Stimulated activated effector memory CD8-positive, alpha-beta T cell treated with anti-CD3 and anti-CD28 coated beads, Interleukin-12 subunit alpha, Interleukin-12 subunit beta, amount 100 ng/mL, for 72 hours (primary cell): ENCODE measurements around the gene SYNE4.
A peak's percentile ranks its signal among the peaks of the same experiment; 100 is the strongest.
"Not testable (repeated sequence)": the region's sequence is repeated elsewhere in the genome, so short reads cannot be mapped to it uniquely, and the experiment has no call there.

Experiments
- ATAC-seq: fragments of 150-1000 bp; cut with Tn5 transposase; 2 replicates; pipeline ENCODE4 v1.10.0; 2021
- DNase-seq, 2 donors: peaks; one replicate each; pipeline ENCODE4 v3.0.0; 2021 to 2022; ENCODE audit warnings: low spot score in 2 of 2
- H3K27ac Mint-ChIP-seq: one replicate; pipeline ENCODE4 v1.8.0; 2022; ENCODE audit warnings: mild to moderate bottlenecking, mixed read lengths
- H3K36me3 Mint-ChIP-seq: one replicate; pipeline ENCODE4 v1.8.0; 2022; ENCODE audit warnings: mild to moderate bottlenecking, mixed read lengths
- H3K4me1 Mint-ChIP-seq: one replicate; pipeline ENCODE4 v1.8.0; 2022; ENCODE audit warnings: mixed read lengths
- H3K4me3 Mint-ChIP-seq: one replicate; pipeline ENCODE4 v1.8.0; 2022; ENCODE audit warnings: mild to moderate bottlenecking, mixed read lengths
- H3K9me3 Mint-ChIP-seq: one replicate; pipeline ENCODE4 v1.8.0; 2022; ENCODE audit warnings: mixed read lengths

SYNE4 gene

DNA sequence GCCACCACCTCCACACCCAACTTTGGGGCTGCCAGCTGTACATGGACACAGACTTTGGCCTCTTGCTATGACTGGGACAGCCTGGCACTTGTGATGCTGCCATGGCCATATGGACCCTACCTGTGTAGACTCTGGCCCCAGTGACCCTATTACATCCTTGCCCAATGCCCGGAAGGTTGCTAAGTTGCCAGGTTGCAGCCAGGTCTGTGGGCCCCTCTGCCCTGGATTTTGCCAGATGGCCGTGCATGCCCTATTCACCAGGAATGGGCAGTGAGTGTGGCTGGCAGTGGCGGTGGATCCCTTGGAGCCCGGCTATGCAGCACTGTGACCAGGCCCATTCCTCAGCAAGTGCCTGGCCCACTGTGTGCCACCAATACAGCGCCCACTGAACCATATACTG, 22.5 kb downstream of the SYNE4 start:
- Mint-ChIP-seq H3K9me3 (no peaks in the 10 kb centered on the region), H3K4me1 (peaks cover 5% of the 10 kb centered on the region), H3K27ac (no peak overlapping the region), H3K36me3 (no peaks in the 10 kb centered on the region), H3K4me3 (peak overlapping the region; percentile 55)
- no peak for ATAC-seq
- DNase-seq: no peak

DNA sequence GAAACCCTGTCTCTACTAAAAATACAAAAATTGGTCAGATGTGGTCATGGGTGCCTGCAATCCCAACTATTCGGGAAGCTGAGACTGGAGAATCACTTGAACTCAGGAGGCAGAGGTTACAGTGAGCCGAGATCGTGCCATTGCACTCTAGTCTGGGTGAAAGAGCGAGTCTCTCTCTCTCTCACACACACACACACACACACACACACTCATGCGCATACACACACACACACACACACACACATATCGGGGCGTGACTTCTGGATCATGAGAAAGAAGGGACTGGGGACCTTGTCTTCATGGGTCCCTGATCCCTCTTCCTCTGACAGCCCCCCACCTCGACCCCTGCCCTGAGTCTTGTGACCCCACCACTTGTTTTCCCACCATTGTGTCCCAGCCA, 25.4 kb downstream of the SYNE4 start:
- Mint-ChIP-seq H3K27ac (no peak overlapping the region), H3K36me3 (no peaks in the 10 kb centered on the region), H3K4me3 (no peak overlapping the region), H3K9me3 (no peaks in the 10 kb centered on the region), H3K4me1 (peaks cover 5% of the 10 kb centered on the region)
- no peak for DNase-seq
- no peak for ATAC-seq

DNA sequence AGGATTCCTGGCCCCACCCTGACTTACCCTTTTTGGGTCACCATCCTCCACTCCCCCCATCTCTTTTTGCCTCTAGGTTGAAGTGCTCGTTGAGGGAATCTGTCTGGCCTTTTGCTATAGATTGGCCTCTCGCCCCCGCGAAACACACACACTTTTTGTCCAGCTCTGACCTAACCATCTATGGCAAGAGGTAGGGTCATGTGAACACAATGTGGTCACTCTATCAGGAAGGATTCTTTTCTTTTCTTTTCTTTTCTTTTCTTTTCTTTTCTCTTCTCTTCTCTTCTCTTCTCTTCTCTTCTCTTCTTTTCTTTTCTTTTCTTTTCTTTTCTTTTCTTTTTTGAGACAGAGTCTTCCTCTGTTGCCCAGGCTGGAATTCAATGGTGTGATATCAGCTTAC, 27.6 kb downstream of the SYNE4 start:
- H3K27ac Mint-ChIP-seq, ATAC-seq, H3K4me1 Mint-ChIP-seq, H3K4me3 Mint-ChIP-seq, H3K9me3 Mint-ChIP-seq, DNase-seq, H3K36me3 Mint-ChIP-seq: not testable (repeated sequence)

DNA sequence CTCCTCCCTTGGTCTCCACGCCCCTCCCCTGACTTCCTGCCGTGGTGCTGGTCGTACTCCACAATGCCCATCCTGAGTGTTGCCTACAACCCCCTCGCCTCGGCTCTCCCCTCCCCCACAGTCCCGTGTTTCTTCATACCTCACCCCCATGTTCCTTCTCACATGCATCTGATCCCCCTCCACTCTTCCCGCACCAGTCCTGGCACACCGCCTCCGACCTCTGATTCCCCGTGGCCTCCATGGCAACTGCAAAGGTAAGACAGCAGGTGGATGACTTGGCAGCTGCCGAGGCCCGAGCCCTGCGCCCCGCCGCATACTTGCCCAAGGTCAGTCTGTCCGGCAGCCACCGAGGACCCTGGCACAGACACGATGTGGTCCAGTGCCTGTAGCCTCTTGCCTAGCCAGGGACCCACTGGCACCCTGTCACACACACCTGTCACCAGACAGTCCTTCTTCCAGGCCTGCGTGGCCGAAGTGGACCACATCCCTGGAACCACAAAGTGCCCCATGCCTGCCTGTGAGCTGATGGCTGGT, 29.7 kb downstream of the SYNE4 start:
- H3K36me3 Mint-ChIP-seq: no peaks in the 10 kb centered on the region
- DNase-seq (no peak), ATAC-seq (no peak)
- no peaks in the 10 kb centered on the region for H3K4me1 Mint-ChIP-seq
- no peaks in the 10 kb centered on the region for H3K9me3 Mint-ChIP-seq
- H3K27ac Mint-ChIP-seq: no peak overlapping the region
- no peak overlapping the region for H3K4me3 Mint-ChIP-seq

DNA sequence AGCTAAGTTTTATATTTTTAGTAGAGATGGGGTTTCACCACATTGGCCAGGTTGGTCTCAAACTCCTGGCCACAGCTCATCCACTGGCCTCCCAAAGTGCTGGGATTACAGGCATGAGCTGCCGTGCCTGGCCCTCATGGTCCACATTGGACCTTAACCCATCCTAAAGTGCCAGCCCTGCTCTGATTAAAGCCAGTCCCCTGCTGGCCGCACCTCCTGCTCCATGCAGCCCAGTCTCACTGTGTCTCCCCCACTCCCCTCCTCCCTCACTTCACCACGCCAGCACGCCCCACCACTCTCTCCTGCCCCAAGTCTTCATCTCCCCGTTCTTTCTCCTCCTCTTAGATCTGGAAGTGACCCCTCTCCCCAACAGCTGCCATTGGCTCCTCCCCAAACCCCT, 30.3 kb downstream of the SYNE4 start:
- DNase-seq (no peak), ATAC-seq (no peak)
- Mint-ChIP-seq H3K36me3 (no peaks in the 10 kb centered on the region), H3K27ac (no peak overlapping the region), H3K4me3 (no peak overlapping the region), H3K9me3 (no peaks in the 10 kb centered on the region), H3K4me1 (no peaks in the 10 kb centered on the region)

DNA sequence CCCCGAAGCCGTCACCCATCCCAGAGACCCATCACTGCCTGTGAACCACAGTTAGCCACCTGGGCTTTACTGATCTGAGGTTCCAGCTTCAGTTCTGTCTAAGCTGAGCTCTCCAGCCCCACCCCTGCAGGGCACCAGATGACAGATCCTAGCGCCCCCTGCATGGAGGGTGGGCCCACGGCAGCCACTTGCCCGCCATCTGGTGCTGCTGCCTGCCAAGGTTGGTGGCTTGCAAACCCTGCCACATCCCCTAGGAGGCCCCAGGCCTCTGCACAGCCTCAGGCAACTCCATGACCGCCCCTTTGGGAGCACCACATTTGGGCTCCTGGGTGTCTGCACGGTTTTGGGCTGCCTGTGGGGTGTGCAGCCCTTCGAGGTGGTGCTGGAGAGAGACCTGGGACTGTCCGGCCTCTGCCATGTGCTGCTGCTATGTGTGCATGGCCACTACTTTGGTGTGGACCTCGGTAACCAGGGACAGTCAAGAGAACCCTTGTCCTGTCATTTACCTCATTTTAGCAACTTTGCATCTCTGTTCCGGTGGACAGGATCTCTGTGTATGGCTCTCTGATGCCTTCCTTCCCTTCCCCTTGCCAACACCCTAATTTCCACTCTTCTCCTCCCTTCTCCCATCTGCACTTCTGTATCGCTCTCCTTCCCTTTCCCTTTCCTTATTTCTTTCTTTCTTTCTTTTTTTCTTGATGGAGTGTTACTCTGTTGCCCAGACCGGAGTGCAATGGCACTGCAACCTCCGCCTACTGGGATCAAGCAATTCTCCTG, 31.0 kb downstream of the SYNE4 start:
- ATAC-seq (peak; percentile 73), DNase-seq (peak in 1 of 2 donors; percentile 61)
- H3K9me3 Mint-ChIP-seq: no peaks in the 10 kb centered on the region
- no peaks in the 10 kb centered on the region for H3K4me1 Mint-ChIP-seq
- H3K4me3 Mint-ChIP-seq: no peak overlapping the region
- no peaks in the 10 kb centered on the region for H3K36me3 Mint-ChIP-seq
- no peak overlapping the region for H3K27ac Mint-ChIP-seq

DNA sequence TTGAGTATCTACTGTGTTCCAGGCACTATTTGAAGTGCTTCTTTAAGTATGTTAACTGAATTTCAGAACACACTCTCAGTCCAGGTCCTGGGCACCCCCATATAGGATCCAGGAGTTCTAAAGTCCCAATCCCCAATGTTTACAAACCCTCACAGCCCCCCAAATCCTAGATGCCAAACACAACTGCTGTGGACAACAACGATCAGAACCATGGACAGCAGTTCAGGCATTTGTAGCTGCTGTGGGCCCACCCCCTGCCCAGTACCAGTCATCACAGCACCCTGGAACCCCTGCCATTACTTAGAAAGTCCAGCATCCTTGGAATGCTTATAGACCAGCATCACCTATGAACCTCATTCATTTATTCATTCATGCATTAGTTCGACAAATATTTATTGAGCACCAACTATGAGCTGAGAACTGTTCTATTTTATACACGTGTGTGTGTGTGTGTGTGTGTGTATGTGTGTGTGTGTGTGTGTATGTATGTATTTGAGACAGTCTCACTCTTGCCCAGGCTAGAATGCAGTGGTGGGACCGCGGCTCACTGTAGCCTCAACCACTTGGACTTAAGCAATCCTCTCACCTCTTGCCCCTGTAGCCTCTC, 32.9 kb downstream of the SYNE4 start:
- H3K36me3 Mint-ChIP-seq: no peaks in the 10 kb centered on the region

DNA sequence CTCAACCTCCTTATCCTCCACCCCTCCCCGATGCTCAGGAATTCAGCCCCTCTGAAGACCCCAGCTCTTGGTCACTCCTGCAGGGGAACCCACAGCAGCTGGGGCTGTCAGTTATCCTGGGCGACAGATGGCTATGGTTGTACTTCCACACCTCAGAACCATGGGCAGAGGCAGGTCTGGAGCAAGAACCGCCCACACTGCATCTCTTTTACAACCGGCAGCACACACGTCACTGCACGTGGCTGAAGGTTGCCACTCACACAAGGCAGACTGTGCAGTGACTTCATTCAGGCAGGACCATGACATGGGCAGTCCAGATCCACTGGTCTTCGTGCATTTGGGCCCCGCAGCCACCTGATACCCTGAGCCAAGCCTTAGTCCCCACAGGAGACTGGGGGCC, 35.1 kb downstream of the SYNE4 start:
- Mint-ChIP-seq H3K4me1 (peaks cover 9% of the 10 kb centered on the region), H3K9me3 (no peaks in the 10 kb centered on the region), H3K27ac (no peak overlapping the region), H3K4me3 (no peak overlapping the region), H3K36me3 (no peaks in the 10 kb centered on the region)
- DNase-seq (no peak), ATAC-seq (no peak)

More for the DNA sequence above, 32.9 kb downstream of the SYNE4 start:
- H3K9me3 Mint-ChIP-seq: no peaks in the 10 kb centered on the region
- ATAC-seq (no peak), DNase-seq (no peak)
- no peak overlapping the region for H3K27ac Mint-ChIP-seq
- H3K4me1 Mint-ChIP-seq: no peaks in the 10 kb centered on the region
- H3K4me3 Mint-ChIP-seq: no peak overlapping the region

DNA sequence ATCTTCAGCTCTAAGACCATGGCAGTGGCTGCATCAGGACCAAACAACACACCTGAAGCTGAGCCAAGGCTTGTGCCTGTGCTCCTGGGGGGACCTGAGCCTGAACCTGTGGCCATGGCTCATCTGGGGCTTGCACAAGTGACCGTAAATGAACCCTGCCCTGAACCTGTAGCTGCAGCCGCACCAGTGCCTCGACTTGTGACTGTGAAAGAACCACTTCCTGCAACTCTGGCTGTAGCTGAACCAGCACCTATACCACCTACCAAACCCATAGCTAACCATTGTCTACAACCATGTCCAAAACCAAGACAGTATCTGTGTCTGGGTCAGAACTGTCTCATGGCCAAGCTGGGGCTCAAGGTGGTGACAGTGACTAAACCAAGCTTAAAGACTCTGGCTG, 41.8 kb downstream of the SYNE4 start:
- Mint-ChIP-seq H3K9me3 (no peaks in the 10 kb centered on the region), H3K4me3 (no peak overlapping the region), H3K36me3 (no peaks in the 10 kb centered on the region), H3K27ac (no peak overlapping the region), H3K4me1 (peaks cover 29% of the 10 kb centered on the region)
- peak; percentile 75 for ATAC-seq
- DNase-seq: no peak

DNA sequence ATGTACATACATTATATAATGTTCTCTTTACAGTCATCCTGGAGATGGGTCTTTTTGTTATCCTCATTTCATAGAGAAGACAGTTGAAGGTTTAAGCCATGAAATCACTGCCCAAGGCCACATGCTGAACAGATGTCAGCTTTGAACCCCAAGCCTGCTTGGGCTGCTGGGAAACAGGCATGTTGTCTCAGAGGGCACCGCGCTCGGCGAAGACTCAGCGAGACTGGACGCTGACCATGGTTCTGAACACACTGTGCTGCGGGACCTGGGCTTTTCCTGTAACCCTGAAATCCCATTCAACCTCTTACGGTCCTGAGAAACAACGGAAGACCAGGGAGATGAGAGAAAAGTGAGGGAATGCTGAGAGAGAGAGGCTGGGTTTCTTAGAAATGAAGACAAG, 45.1 kb downstream of the SYNE4 start:
- peaks cover 36% of the 10 kb centered on the region for H3K4me1 Mint-ChIP-seq
- ATAC-seq (no peak), DNase-seq (no peak)
- no peaks in the 10 kb centered on the region for H3K36me3 Mint-ChIP-seq
- H3K4me3 Mint-ChIP-seq: no peak overlapping the region
- no peaks in the 10 kb centered on the region for H3K9me3 Mint-ChIP-seq
- no peak overlapping the region for H3K27ac Mint-ChIP-seq

DNA sequence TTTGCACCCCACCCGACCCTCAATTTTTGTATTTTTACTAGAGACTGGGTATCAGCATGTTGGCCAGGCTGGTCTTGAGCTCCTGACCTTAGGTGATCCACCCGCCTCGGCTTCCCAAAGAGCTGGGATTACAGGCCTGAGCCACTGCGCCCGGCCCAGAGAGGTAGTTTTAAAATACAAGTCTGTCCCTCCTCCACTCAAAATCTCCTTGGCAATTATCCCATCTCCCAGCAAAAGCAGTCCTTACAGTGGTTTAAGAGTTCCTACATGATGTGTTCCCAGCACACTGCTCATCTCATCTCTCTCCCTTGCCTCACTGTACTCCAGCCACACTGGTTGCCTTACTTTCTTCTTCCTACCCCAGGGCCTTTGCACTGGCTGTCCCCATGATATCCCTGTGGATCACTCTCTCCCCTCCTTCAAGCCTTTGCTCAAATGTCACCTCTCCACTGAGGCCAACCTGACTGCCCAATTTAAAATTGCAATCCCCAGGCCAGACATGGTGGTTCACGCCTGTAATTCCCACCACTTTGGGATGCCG, 48.1 kb downstream of the SYNE4 start:
- no peak for ATAC-seq
- no peaks in the 10 kb centered on the region for H3K36me3 Mint-ChIP-seq
- peak overlapping the region; percentile 70 for H3K4me3 Mint-ChIP-seq
- H3K4me1 Mint-ChIP-seq: peaks cover 29% of the 10 kb centered on the region
- H3K27ac Mint-ChIP-seq: no peak overlapping the region
- no peaks in the 10 kb centered on the region for H3K9me3 Mint-ChIP-seq
- no peak for DNase-seq

DNA sequence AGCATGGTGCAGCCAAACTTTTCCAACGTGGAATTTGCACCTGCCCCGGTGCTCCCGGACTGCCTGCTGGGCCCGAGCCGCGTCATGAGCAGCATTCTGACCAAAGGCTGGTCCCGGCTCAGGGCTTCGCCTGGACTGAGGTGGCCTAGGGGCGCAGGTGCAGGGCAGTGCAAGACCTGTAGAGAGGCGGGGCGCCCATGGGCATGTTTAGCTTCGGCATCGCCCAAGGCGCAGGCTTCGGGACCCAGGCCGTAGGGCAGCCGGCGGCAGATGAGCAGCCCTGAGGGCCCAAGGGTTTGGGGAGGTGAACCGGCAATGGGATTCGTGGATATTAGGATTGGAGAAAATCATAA, 48.7 kb downstream of the SYNE4 start:
- H3K4me1 Mint-ChIP-seq: peaks cover 34% of the 10 kb centered on the region
- H3K27ac Mint-ChIP-seq: no peak overlapping the region
- ATAC-seq (no peak), DNase-seq (no peak)
- peak overlapping the region; percentile 70 for H3K4me3 Mint-ChIP-seq
- no peaks in the 10 kb centered on the region for H3K9me3 Mint-ChIP-seq
- no peaks in the 10 kb centered on the region for H3K36me3 Mint-ChIP-seq

DNA sequence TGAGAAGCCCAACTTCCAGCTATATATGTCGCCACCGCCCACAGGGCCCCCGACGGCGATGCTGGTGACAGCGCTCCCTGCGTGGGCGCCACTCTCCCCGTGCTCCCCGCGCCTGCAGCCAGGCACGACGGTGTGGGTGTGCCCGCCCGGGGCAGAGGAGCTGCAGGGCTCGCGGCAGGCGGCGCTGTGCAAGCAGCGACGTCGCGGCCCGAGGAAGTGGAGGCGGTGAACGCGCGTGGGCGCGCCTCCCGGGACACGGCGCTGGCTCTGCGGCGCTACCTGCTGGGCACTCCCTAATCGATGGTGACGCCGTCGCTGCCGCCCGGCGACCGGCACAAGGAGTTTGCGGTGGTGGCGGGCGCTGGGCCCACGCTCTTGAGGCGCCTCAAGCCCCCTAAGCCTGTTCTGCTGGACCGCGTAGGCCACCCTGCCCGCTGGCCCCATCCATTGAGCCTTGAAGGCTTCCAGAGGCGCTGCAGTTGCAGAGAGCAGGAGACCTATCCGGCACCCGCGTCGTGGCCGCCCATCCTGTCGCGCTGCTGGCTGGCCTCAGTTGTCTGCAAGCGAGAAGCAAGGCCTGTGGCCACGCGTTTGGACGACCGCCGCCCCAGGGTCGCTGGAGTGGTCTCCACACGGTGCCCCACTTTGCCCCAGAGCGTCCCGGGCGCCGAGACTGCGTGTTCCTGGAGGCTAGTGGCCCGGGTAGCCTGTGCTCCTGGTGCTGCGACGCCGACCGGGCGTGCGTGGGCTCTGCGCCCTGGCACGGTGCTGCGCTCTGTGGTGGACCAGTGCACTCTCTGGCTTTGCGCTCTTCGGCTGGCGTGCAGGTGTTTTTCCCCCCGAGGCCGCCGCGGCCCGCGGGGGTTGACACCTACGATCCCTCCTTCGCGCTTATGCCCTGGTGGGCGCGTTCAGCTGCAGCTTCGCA, 49.3 kb downstream of the SYNE4 start:
- peak; percentile 63 to 75 for DNase-seq
- Mint-ChIP-seq H3K27ac (no peak overlapping the region), H3K36me3 (no peaks in the 10 kb centered on the region), H3K4me1 (peaks cover 37% of the 10 kb centered on the region), H3K4me3 (peak overlapping the region; percentile 70), H3K9me3 (no peaks in the 10 kb centered on the region)
- ATAC-seq: peak; percentile 95

DNA sequence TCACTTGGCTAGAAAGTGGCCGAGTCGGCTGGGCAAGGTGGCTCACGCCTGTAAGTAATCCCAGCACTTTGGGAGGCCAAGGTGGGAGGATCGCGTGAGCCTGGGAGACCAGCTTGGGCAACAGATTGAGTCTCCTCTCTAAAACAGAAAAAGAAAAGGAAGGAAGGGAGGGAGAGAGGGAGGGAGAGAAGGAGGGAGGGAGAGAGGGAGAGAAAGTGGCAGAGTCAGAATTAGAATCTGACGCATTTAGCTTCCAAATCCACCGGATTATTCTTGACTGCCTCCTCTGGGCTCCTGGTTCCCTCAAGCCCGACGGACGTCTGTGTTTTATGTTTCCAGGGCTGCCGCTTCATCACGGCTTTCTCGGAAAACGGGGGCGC, 50.0 kb downstream of the SYNE4 start:
- no peak for ATAC-seq
- H3K4me3 Mint-ChIP-seq: peak overlapping the region; percentile 70
- no peaks in the 10 kb centered on the region for H3K36me3 Mint-ChIP-seq
- DNase-seq: no peak
- peak overlapping the region; percentile 43 for H3K27ac Mint-ChIP-seq
- H3K9me3 Mint-ChIP-seq: no peaks in the 10 kb centered on the region
- peaks cover 43% of the 10 kb centered on the region for H3K4me1 Mint-ChIP-seq

DNA sequence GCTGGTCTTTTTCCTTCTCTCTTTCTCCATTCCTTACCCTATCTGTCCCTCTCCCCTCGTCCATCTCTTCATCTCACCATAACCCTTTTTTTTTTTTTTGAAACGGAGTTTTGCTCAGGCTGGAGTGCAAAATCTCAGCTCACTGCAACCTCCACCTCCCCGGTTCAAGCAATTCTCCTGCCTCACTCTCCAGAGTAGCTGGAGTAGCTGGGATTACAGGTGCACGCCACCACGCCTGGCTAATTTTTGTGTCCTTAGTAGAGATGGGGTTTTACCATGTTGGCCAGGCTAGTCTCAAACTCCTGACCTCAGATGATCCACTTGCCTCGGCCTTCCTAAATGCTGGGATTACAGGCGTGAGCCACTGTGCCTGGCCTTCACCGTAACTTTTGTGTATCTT, 51.2 kb downstream of the SYNE4 start:
- not testable (repeated sequence) for H3K27ac Mint-ChIP-seq, H3K4me3 Mint-ChIP-seq

More for the DNA sequence above, 51.2 kb downstream of the SYNE4 start:
- not testable (repeated sequence) for H3K36me3 Mint-ChIP-seq, DNase-seq, H3K9me3 Mint-ChIP-seq, ATAC-seq
- H3K4me1 Mint-ChIP-seq: peaks cover 55% of the 10 kb centered on the region
